H1 (cell line): ENCODE measurements around the gene ATP11A.

ENCODE experiments used
- ATF3 ChIP-seq: IDR thresholded peaks from 2 replicates; pipeline ENCODE4 v1.6.1; 2011; ENCODE audit warnings: low read depth, mild to moderate bottlenecking, low read length; ENCODE audit not compliant: insufficient read depth
- CTCF ChIP-seq, 3 experiments: IDR thresholded peaks; 1 replicate in 2 of 3; 2 replicates in 1 of 3; pipeline versions ENCODE4 v1.5.1 to v1.6.1; 2011; ENCODE audit warnings: low read length in 3 of 3, mild to moderate bottlenecking in 3 of 3, inconsistent platforms in 2 of 3, low read depth in 1 of 3, moderate library complexity in 1 of 3; ENCODE audit not compliant: insufficient read depth in 1 of 3; ENCODE audit errors: control extremely low read depth in 1 of 3
- EP300 ChIP-seq, 2 experiments: IDR thresholded peaks; 1 replicate in 1 of 2; 2 replicates in 1 of 2; pipeline ENCODE4 v1.6.1; 2011 to 2012; ENCODE audit warnings: low read depth in 2 of 2, low read length in 2 of 2, mild to moderate bottlenecking in 2 of 2, borderline replicate concordance in 1 of 2, inconsistent platforms in 1 of 2, moderate library complexity in 1 of 2
- HDAC2 ChIP-seq, 2 experiments: fragments of 300-600 bp in 1 of 2; sonication (generic) in 1 of 2; IDR thresholded peaks; 2 replicates each; pipeline ENCODE4 v1.6.1; 2011 to 2012; ENCODE audit warnings: low read depth in 2 of 2, low read length in 2 of 2, mild to moderate bottlenecking in 2 of 2, moderate library complexity in 2 of 2, borderline replicate concordance in 1 of 2, inconsistent platforms in 1 of 2
- JUN ChIP-seq: IDR thresholded peaks from 2 replicates; pipeline ENCODE4 v1.6.1; 2011; ENCODE audit warnings: low read depth, mild to moderate bottlenecking, improper control_type of control experiment, low read length
- KDM5A ChIP-seq: fragments of 200-600 bp; IDR thresholded peaks from 2 replicates; pipeline ENCODE4 v1.7.1; 2012; ENCODE audit warnings: mild to moderate bottlenecking, low read length, inconsistent platforms, mixed read lengths
- SIX5 ChIP-seq: IDR thresholded peaks from 2 replicates; pipeline ENCODE4 v1.6.1; 2011; ENCODE audit warnings: mild to moderate bottlenecking, low read depth, low read length
- ZNF274 ChIP-seq: IDR thresholded peaks from 2 replicates; pipeline ENCODE4 v1.7.0; 2012; ENCODE audit warnings: low read length, borderline replicate concordance; ENCODE audit errors: extremely low read depth

DNA sequence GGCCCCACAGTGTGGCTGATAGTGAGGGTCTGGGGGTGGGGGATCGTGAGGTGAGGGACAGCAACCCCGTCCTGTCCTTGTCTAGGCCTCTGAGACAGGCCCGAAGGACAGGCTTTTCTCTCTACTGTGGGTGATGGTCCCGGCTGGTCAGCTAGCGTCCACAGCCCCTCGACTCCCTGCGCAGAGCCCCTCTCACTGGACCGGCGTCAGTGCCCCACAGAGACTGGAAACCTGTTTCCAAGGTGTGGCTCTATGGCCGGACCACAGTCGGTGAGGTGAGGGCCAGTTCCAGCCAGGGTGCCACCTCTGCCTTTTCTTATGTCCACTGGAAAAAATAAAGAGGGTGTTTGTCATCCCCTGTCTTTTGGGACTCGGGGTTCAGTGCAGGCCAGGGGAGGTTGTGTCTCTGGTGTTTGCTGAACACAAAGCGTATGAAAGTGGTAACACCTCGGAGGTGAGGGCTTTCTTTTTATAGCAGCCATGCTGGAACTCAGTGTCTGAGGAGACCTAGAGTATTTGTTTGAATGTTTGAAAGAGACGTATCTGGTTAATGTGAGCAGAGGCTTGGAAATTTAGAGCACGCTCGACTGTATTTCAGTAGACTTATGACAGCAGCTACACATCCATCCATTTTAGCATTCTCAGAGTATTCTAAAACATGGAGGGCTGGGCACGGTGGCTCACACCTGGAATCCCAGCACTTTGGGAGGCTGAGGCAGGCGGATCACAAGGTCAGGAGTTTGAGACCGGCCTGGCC, 22.8 kb downstream of the ATP11A start:
- no peak for TF ChIP-seq JUN
- no peak for TF ChIP-seq EP300 (IDR thresholded peaks at IDR 0.05; ENCODE audit: borderline replicate concordance in 1 of 2, low read depth in 2 of 2, low read length in 2 of 2)
- TF ChIP-seq ZNF274: no peak
- no peak for TF ChIP-seq CTCF (IDR thresholded peaks at IDR 0.05; ENCODE audit: control extremely low read depth in 1 of 3, insufficient read depth in 1 of 3, low read depth in 1 of 3, low read length in 3 of 3)
- TF ChIP-seq ATF3: no peak
- TF ChIP-seq SIX5: no peak
- no peak for TF ChIP-seq HDAC2 (IDR thresholded peaks at IDR 0.05; ENCODE audit: borderline replicate concordance in 1 of 2, low read depth in 2 of 2, low read length in 2 of 2)
- TF ChIP-seq KDM5A: no peak
